HEK293 (cell line): ENCODE measurements around the gene LYPLAL1.

ENCODE experiments used
- ATF2 ChIP-seq: fragments of 450-650 bp; formaldehyde crosslinking; IDR thresholded peaks from 2 replicates; pipeline ENCODE4 v1.5.1; 2016; ENCODE audit warnings: missing biosample characterization, missing genetic modification characterization, low read depth
- PRDM1 ChIP-seq: fragments of 450-650 bp; formaldehyde crosslinking; IDR thresholded peaks from 2 replicates; pipeline ENCODE4; 2016; ENCODE audit warnings: missing biosample characterization, missing genetic modification characterization
- ZFP37 ChIP-seq: fragments of 450-650 bp; formaldehyde crosslinking; IDR thresholded peaks from 2 replicates; pipeline ENCODE4 v1.5.1; 2016; ENCODE audit warnings: missing biosample characterization, missing genetic modification characterization
- ZNF23 ChIP-seq: fragments of 450-650 bp; formaldehyde crosslinking; IDR thresholded peaks from 2 replicates; pipeline ENCODE4 v1.5.1; 2016; ENCODE audit warnings: missing biosample characterization, missing genetic modification characterization, borderline replicate concordance
- ZNF335 ChIP-seq: fragments of 450-650 bp; formaldehyde crosslinking; conservative IDR thresholded peaks from 2 replicates; pipeline ENCODE4 v1.5.1; 2016; ENCODE audit warnings: missing biosample characterization, missing genetic modification characterization
- ZNF514 ChIP-seq: fragments of 450-650 bp; formaldehyde crosslinking; IDR thresholded peaks from 2 replicates; pipeline ENCODE4 v1.5.1; 2016; ENCODE audit warnings: missing biosample characterization, missing genetic modification characterization
- ZSCAN23 ChIP-seq: fragments of 450-650 bp; formaldehyde crosslinking; IDR thresholded peaks from 2 replicates; pipeline ENCODE4 v1.5.1; 2016; ENCODE audit warnings: missing biosample characterization, missing genetic modification characterization
- TF ChIP-seq, protein P1 (sequence below): fragments of 450-650 bp; formaldehyde crosslinking; IDR thresholded peaks from 2 replicates; pipeline ENCODE4 v1.5.1; 2016; ENCODE audit warnings: missing biosample characterization, missing genetic modification characterization
- TF ChIP-seq, protein P2 (sequence below): fragments of 450-650 bp; formaldehyde crosslinking; IDR thresholded peaks from 2 replicates; pipeline ENCODE4 v1.5.1; 2016; ENCODE audit warnings: missing biosample characterization, missing genetic modification characterization, low read depth
- TF ChIP-seq, protein P3 (sequence below): fragments of 450-650 bp; formaldehyde crosslinking; optimal IDR thresholded peaks from 2 replicates; pipeline ENCODE3; 2016; ENCODE audit warnings: missing biosample characterization, mild to moderate bottlenecking, missing genetic modification characterization
- TF ChIP-seq, protein P4 (sequence below): fragments of 450-650 bp; formaldehyde crosslinking; IDR thresholded peaks from 2 replicates; pipeline ENCODE4 v1.5.1; 2016; ENCODE audit warnings: missing biosample characterization, missing genetic modification characterization

DNA sequence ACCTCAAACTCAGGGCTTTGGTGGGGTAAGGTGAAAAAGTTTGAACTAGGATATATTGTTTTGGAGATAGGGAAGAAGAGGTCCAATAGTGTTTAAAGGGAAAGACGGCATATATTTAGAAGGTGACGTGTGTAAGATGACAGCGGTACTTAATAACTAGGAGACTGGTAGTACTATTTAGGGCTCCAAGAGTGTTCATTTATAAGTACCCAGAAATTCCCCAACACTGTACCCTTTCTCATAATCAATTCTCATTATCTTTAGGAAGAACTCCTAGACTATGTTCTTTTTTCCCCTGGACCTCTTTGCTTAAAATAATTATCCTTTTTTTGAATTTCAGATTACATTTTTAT is 1.5 kb downstream of the LYPLAL1 start:
- TF ChIP-seq, protein P1, sequence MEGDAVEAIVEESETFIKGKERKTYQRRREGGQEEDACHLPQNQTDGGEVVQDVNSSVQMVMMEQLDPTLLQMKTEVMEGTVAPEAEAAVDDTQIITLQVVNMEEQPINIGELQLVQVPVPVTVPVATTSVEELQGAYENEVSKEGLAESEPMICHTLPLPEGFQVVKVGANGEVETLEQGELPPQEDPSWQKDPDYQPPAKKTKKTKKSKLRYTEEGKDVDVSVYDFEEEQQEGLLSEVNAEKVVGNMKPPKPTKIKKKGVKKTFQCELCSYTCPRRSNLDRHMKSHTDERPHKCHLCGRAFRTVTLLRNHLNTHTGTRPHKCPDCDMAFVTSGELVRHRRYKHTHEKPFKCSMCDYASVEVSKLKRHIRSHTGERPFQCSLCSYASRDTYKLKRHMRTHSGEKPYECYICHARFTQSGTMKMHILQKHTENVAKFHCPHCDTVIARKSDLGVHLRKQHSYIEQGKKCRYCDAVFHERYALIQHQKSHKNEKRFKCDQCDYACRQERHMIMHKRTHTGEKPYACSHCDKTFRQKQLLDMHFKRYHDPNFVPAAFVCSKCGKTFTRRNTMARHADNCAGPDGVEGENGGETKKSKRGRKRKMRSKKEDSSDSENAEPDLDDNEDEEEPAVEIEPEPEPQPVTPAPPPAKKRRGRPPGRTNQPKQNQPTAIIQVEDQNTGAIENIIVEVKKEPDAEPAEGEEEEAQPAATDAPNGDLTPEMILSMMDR (tag by site-specific recombination): no peak
- TF ChIP-seq ZNF514 (no peak), PRDM1 (tag by site-specific recombination) (no peak), ZFP37 (no peak), ATF2 (no peak), ZNF335 (tag by site-specific recombination) (no peak), ZSCAN23 (tag by site-specific recombination) (no peak), ZNF23 (tag by site-specific recombination) (no peak)
- TF ChIP-seq, protein P2, sequence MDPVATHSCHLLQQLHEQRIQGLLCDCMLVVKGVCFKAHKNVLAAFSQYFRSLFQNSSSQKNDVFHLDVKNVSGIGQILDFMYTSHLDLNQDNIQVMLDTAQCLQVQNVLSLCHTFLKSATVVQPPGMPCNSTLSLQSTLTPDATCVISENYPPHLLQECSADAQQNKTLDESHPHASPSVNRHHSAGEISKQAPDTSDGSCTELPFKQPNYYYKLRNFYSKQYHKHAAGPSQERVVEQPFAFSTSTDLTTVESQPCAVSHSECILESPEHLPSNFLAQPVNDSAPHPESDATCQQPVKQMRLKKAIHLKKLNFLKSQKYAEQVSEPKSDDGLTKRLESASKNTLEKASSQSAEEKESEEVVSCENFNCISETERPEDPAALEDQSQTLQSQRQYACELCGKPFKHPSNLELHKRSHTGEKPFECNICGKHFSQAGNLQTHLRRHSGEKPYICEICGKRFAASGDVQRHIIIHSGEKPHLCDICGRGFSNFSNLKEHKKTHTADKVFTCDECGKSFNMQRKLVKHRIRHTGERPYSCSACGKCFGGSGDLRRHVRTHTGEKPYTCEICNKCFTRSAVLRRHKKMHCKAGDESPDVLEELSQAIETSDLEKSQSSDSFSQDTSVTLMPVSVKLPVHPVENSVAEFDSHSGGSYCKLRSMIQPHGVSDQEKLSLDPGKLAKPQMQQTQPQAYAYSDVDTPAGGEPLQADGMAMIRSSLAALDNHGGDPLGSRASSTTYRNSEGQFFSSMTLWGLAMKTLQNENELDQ (tag by site-specific recombination): no peak
- TF ChIP-seq, protein P3, sequence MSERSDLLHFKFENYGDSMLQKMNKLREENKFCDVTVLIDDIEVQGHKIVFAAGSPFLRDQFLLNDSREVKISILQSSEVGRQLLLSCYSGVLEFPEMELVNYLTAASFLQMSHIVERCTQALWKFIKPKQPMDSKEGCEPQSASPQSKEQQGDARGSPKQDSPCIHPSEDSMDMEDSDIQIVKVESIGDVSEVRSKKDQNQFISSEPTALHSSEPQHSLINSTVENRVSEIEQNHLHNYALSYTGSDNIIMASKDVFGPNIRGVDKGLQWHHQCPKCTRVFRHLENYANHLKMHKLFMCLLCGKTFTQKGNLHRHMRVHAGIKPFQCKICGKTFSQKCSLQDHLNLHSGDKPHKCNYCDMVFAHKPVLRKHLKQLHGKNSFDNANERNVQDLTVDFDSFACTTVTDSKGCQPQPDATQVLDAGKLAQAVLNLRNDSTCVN (tag by site-specific recombination): no peak
- TF ChIP-seq, protein P4, sequence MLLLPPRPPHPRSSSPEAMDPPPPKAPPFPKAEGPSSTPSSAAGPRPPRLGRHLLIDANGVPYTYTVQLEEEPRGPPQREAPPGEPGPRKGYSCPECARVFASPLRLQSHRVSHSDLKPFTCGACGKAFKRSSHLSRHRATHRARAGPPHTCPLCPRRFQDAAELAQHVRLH (tag by site-specific recombination): no peak
